HepG2 (cell line): ENCODE data around the gene KIAA0232. TPM values are rescaled to one million over a fixed set of nuclear protein-coding genes. Genes with fewer than 3 reads are reported as not detected.

ENCODE experiments used
- CERS6 ChIP-seq: sonication (generic); formaldehyde crosslinking; IDR thresholded peaks from 2 replicates; pipeline ENCODE4 v1.5.0; 2020; ENCODE audit warnings: missing genetic modification reagents
- FOXA1 ChIP-seq, 2 experiments: fragments of 450-650 bp in 1 of 2; sonication (generic) in 1 of 2; formaldehyde crosslinking in 1 of 2; IDR thresholded peaks; 2 replicates each; pipeline versions ENCODE4 v1.4.0 to v1.6.1; 2016 to 2020; ENCODE audit warnings: missing genetic modification reagents in 1 of 2
- FOXP4 ChIP-seq: sonication (generic); formaldehyde crosslinking; IDR thresholded peaks from 2 replicates; pipeline ENCODE4 v1.4.0; 2020; ENCODE audit warnings: missing genetic modification reagents
- HIVEP1 ChIP-seq: sonication (generic); formaldehyde crosslinking; IDR thresholded peaks from 2 replicates; pipeline ENCODE4 v1.4.0; 2020; ENCODE audit warnings: mild to moderate bottlenecking, missing genetic modification reagents
- KDM2A ChIP-seq: sonication (generic); formaldehyde crosslinking; IDR thresholded peaks from 2 replicates; pipeline ENCODE4 v1.4.0; 2020; ENCODE audit warnings: low read depth, missing genetic modification reagents, borderline replicate concordance
- MTF1 ChIP-seq: sonication (generic); formaldehyde crosslinking; IDR thresholded peaks from 2 replicates; pipeline ENCODE4 v1.5.0; 2020; ENCODE audit warnings: missing genetic modification reagents
- NR2F6 ChIP-seq, 2 experiments: IDR thresholded peaks; 2 replicates each; pipeline ENCODE4 v1.6.1; 2016; ENCODE audit warnings: antibody characterized with exemption in 1 of 2, mild to moderate bottlenecking in 1 of 2
- SALL2 ChIP-seq: sonication (generic); formaldehyde crosslinking; IDR thresholded peaks from 2 replicates; pipeline ENCODE4 v1.8.1; 2023; ENCODE audit warnings: mild to moderate bottlenecking, missing genetic modification reagents, inconsistent platforms
- SIN3B ChIP-seq: fragments of 150-350 bp; IDR thresholded peaks from 2 replicates; pipeline ENCODE4 v1.6.1; 2014; ENCODE audit warnings: low read length
- SPEN ChIP-seq: sonication (generic); formaldehyde crosslinking; IDR thresholded peaks from 2 replicates; pipeline ENCODE4 v1.5.1; 2020; ENCODE audit warnings: low read depth, mild to moderate bottlenecking, missing genetic modification reagents
- SRSF1 ChIP-seq: fragments of 200-400 bp; formaldehyde crosslinking; optimal IDR thresholded peaks from 2 replicates; pipeline ENCODE3; 2017; ENCODE audit warnings: mild to moderate bottlenecking, low read depth, low read length, moderate library complexity
- SRY ChIP-seq: sonication (generic); formaldehyde crosslinking; IDR thresholded peaks from 2 replicates; pipeline ENCODE4 v1.8.0; 2022; ENCODE audit warnings: mild to moderate bottlenecking, missing genetic modification reagents
- TBX2 ChIP-seq: sonication (generic); formaldehyde crosslinking; IDR thresholded peaks from 2 replicates; pipeline ENCODE4 v1.5.0; 2020; ENCODE audit warnings: missing genetic modification reagents, mild to moderate bottlenecking, borderline replicate concordance
- TEF ChIP-seq: sonication (generic); formaldehyde crosslinking; IDR thresholded peaks from 2 replicates; pipeline ENCODE4 v1.5.0; 2020; ENCODE audit warnings: missing genetic modification reagents
- ZNF205 ChIP-seq: IDR thresholded peaks from 2 replicates; pipeline ENCODE4 v1.6.1; 2018; ENCODE audit warnings: missing biosample characterization, missing genetic modification reagents
- ZNF232 ChIP-seq: sonication (generic); formaldehyde crosslinking; IDR thresholded peaks from 2 replicates; pipeline ENCODE4 v1.4.0; 2020; ENCODE audit warnings: missing genetic modification reagents, borderline replicate concordance
- ZNF275 ChIP-seq: sonication (generic); formaldehyde crosslinking; IDR thresholded peaks from 2 replicates; pipeline ENCODE4 v1.8.0; 2022; ENCODE audit warnings: missing genetic modification reagents, mild to moderate bottlenecking, inconsistent platforms, borderline replicate concordance
- ZNF503 ChIP-seq: sonication (generic); formaldehyde crosslinking; IDR thresholded peaks from 2 replicates; pipeline ENCODE4 v1.4.0; 2020; ENCODE audit warnings: missing genetic modification reagents
- ZNF564 ChIP-seq: sonication (generic); formaldehyde crosslinking; IDR thresholded peaks from 2 replicates; pipeline ENCODE4 v1.8.1; 2023; ENCODE audit warnings: mild to moderate bottlenecking, missing genetic modification reagents
- ZNF678 ChIP-seq: sonication (generic); formaldehyde crosslinking; IDR thresholded peaks from 2 replicates; pipeline ENCODE4 v1.4.0; 2020; ENCODE audit warnings: mild to moderate bottlenecking, missing genetic modification reagents
- ZNF703 ChIP-seq: sonication (generic); formaldehyde crosslinking; IDR thresholded peaks from 2 replicates; pipeline ENCODE4 v1.5.1; 2020; ENCODE audit warnings: missing genetic modification reagents, mild to moderate bottlenecking, moderate library complexity, borderline replicate concordance
- polyA plus RNA-seq, 8 experiments: library from polyadenylated mRNA; depleted of rRNA in 3 of 8; stranded (reverse) in 7 of 8; unstranded in 1 of 8; fragments of >200 nt; fragmentation: Illumina TruSeq in 4 of 8; extraction: Trizol in 4 of 8; gene quantifications; 2 replicates each; pipeline versions ENCODE4 v1.2.1 to v1.2.3, GENCODE V29; 2011 to 2016; ENCODE audit warnings: low read depth in 4 of 8, missing spikeins in 1 of 8, mixed read lengths in 1 of 8; ENCODE audit not compliant: insufficient read depth in 1 of 8
- total RNA-seq, 5 experiments: library from RNA; depleted of rRNA; stranded (reverse); fragments of >200 nt; fragmentation: Illumina TruSeq; extraction: Trizol; gene quantifications; 2 replicates each; pipeline ENCODE4 v1.2.3, GENCODE V29; 2016; ENCODE audit warnings: low read depth in 1 of 5

The KIAA0232 gene
- total and polyA plus RNA-seq, 2 of the 13 experiments (the other 11 are each of a cell fraction or from before 2014, with no cell fraction given), result 7.8 to 17.1 TPM

GRCh38 chr4:6753103-6753560, 29.4 kb upstream of the KIAA0232 start (continued):
- TF ChIP-seq MTF1 (CRISPR knock-in tag), result peak; percentile 54; the same call in 1 of the 2 replicates
- peak; percentile 80 for TF ChIP-seq FOXP4
- TF ChIP-seq KDM2A (CRISPR knock-in tag), result peak; percentile 64; the same call in 1 of the 2 replicates
- peak; percentile 89 for TF ChIP-seq TBX2 (CRISPR knock-in tag)
- 0 out of 2 replicates have a peak, but pooled peaks have one; percentile 30 for TF ChIP-seq ZNF564 (CRISPR knock-in tag)
- peak; percentile 58 for TF ChIP-seq SALL2
- TF ChIP-seq ZNF232, result peak; percentile 50; the same call in 1 of the 2 replicates
- 0 out of 2 replicates have a peak, but pooled peaks have one; percentile 37 for TF ChIP-seq ZNF275 (CRISPR knock-in tag)
- peak; percentile 77; the same call in 1 of the 2 replicates for TF ChIP-seq HIVEP1
- no peak; the same call in none of the 2 replicates for TF ChIP-seq SPEN (CRISPR knock-in tag)
- no peak for TF ChIP-seq CERS6 (CRISPR knock-in tag)
- peak; percentile 76; the same call in 1 of the 2 replicates for TF ChIP-seq ZNF503
- peak; percentile 91 for TF ChIP-seq SRY (CRISPR knock-in tag)
- TF ChIP-seq NR2F6 (IDR thresholded peaks at IDR 0.05), result peak; percentile 83
- TF ChIP-seq NR2F6 (CRISPR knock-in tag; IDR thresholded peaks at IDR 0.05), result peak; percentile 89
- no peak for TF ChIP-seq SIN3B
- 0 out of 2 replicates have a peak, but pooled peaks have one; percentile 15 for TF ChIP-seq ZNF205 (CRISPR knock-in tag)
- TF ChIP-seq SRSF1, result no peak
- TF ChIP-seq FOXA1 (IDR thresholded peaks at IDR 0.05), result no peak
- TF ChIP-seq FOXA1 (CRISPR knock-in tag; IDR thresholded peaks at IDR 0.05), result 0 out of 2 replicates have a peak, but pooled peaks have one; percentile 39
- TF ChIP-seq TEF (CRISPR knock-in tag), result 0 out of 2 replicates have a peak, but pooled peaks have one; percentile 32
- TF ChIP-seq ZNF703 (CRISPR knock-in tag), result 0 out of 2 replicates have a peak, but pooled peaks have one; percentile 41
- no peak for TF ChIP-seq ZNF678 (CRISPR knock-in tag)
